ENCODE data around the gene BIRC3.

- TF ChIP-seq, protein P1, sequence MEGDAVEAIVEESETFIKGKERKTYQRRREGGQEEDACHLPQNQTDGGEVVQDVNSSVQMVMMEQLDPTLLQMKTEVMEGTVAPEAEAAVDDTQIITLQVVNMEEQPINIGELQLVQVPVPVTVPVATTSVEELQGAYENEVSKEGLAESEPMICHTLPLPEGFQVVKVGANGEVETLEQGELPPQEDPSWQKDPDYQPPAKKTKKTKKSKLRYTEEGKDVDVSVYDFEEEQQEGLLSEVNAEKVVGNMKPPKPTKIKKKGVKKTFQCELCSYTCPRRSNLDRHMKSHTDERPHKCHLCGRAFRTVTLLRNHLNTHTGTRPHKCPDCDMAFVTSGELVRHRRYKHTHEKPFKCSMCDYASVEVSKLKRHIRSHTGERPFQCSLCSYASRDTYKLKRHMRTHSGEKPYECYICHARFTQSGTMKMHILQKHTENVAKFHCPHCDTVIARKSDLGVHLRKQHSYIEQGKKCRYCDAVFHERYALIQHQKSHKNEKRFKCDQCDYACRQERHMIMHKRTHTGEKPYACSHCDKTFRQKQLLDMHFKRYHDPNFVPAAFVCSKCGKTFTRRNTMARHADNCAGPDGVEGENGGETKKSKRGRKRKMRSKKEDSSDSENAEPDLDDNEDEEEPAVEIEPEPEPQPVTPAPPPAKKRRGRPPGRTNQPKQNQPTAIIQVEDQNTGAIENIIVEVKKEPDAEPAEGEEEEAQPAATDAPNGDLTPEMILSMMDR (IDR thresholded peaks at IDR 0.05): no peak
- TF ChIP-seq EP300 (IDR thresholded peaks at IDR 0.05) (no peak), POLR2A (IDR thresholded peaks at IDR 0.05) (no peak)
Measured at GRCh38 chr11:102317768-102318103, 452 bp downstream of the BIRC3 start.

Data from gastroesophageal sphincter (tissue), 3 donors.